C4-2B (cell line): ENCODE results near the gene CLIC3.

Experiments
- H3K27ac ChIP-seq: fragments of 450-650 bp; 2 replicates; pipeline ENCODE4 v1.5.1; 2017
- ZFX ChIP-seq: fragments of 450-650 bp; IDR thresholded peaks from 2 replicates; pipeline ENCODE4 v1.6.1; 2017
- TF ChIP-seq, protein P1 (sequence below): fragments of 450-650 bp; conservative IDR thresholded peaks from 2 replicates; pipeline ENCODE4 v1.5.1; 2017; ENCODE audit warnings: mild to moderate bottlenecking

Gene CLIC3

GRCh38 chr9:136970361-136970760 lies 26.0 kb downstream of the CLIC3 start:
- TF ChIP-seq, protein P1, sequence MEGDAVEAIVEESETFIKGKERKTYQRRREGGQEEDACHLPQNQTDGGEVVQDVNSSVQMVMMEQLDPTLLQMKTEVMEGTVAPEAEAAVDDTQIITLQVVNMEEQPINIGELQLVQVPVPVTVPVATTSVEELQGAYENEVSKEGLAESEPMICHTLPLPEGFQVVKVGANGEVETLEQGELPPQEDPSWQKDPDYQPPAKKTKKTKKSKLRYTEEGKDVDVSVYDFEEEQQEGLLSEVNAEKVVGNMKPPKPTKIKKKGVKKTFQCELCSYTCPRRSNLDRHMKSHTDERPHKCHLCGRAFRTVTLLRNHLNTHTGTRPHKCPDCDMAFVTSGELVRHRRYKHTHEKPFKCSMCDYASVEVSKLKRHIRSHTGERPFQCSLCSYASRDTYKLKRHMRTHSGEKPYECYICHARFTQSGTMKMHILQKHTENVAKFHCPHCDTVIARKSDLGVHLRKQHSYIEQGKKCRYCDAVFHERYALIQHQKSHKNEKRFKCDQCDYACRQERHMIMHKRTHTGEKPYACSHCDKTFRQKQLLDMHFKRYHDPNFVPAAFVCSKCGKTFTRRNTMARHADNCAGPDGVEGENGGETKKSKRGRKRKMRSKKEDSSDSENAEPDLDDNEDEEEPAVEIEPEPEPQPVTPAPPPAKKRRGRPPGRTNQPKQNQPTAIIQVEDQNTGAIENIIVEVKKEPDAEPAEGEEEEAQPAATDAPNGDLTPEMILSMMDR = no peak
- TF ChIP-seq ZFX = no peak
- H3K27ac ChIP-seq = no peak overlapping the region

DNA sequence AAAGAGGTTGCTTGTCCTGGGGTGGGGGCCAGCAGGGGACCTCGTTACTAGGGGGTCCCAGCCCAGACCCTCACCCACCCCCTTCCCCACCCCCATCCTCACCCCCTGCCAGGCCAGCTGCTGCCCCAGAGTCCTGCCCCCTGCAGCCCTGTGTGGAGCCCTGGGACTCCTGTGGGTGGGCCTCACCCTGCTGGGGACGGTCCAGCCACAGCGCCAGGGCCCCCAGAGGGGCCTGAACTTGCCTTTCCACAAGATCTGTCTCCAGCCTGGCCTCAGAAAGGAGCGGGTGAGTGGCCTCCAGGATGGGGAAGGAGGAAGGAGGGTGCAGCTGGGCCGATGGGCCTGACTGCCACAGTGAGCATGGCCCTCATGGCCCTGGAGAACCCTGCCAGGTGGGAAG lies 26.6 kb downstream of the CLIC3 start:
- no peak overlapping the region for H3K27ac ChIP-seq
- TF ChIP-seq ZFX = no peak
- TF ChIP-seq, protein P1 = no peak

DNA sequence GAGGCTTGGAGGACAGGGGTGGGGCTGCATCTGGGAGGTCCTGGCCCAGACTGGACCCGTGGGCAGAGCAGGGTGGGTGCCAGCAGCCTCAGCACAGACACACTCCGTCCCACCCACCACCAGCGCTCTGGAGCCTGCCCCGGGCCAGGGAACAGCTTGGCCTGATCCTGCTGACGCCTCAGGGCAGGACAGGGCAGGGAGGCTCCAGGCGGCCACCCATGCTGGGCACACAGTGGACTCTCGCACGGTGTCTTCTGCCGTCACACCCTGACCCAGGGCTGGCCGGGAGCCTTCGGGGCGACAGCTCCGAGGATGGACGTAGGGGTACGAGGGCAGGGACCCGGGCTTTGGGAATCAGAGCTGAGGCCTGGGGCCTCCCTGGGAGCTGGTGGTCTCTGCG lies 27.2 kb downstream of the CLIC3 start:
- no peak for TF ChIP-seq ZFX
- TF ChIP-seq, protein P1 = no peak

GRCh38 chr9:136968333-136969127 lies 27.8 kb downstream of the CLIC3 start:
- no peak overlapping the region for H3K27ac ChIP-seq
- TF ChIP-seq, protein P1 = no peak
- no peak for TF ChIP-seq ZFX

More for the DNA sequence above, 27.2 kb downstream of the CLIC3 start:
- H3K27ac ChIP-seq = no peak overlapping the region

DNA sequence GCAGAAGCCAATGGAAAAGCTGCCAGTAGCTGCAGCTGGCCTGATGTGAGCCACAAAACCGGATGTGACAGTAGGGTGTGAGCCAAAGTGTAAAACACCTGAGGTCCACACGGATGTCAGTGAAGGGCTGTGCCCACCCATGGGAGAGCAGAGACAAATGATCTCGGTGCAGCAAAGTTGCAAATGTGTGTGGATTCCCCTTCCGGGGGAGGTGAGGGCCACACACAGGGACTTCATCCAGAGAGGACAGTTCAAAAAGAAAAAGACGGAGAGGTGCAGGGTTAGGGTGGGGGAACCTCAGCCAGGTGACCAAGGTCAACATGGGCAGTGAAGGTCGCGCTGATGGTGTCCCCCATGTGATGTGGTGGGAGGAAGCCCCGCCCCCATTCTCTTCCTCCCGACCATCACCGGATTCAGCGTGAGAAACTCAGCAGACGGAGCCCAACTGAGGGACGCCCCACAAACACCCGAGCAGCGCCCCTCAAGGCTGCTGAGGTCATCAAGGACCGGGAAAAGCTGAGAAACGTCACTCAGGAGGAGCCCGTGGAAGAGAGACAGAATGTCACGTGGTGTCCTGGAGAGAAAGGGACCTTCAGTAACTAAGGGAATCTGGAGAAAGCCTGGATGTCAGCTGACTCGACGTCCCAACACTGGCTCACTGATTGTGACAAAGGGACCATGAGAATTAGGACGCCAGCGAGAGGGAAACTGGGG lies 30.4 kb downstream of the CLIC3 start:
- no peak overlapping the region for H3K27ac ChIP-seq
- no peak for TF ChIP-seq ZFX
- TF ChIP-seq, protein P1 = no peak

DNA sequence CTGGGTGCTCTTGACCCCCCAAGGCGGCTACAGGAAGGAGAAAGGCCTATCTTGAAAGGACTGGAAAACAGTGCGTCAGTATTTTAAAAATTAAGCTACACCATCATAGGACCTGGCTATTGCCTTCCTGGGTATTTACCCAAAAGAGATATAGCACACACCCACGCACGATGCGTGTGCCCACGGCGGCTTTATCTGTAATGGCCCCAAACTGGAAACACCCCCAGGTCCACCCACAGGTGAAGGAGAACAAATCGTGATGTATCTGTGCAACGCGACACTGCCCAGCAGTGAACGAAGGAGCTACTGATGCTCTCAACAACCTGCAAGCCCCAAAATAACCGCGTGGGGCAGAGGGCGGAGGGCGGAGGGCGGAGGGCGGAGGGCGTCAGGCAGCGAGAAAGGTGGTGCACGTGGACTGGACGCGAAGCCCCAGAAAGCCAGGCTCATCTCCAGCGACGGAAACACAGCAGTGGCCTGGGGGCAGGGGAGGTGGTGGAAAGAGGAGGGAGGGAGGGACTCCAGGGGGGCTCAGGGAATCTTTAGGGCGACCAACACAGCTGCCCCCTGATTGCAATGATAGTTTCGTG lies 31.4 kb downstream of the CLIC3 start:
- H3K27ac ChIP-seq = no peak overlapping the region
- TF ChIP-seq ZFX = no peak
- TF ChIP-seq, protein P1 = no peak

- no peak overlapping the region for H3K27ac ChIP-seq
- TF ChIP-seq ZFX = no peak
- TF ChIP-seq, protein P1 = no peak
Measured at GRCh38 chr9:136964171-136964689, 32.1 kb downstream of the CLIC3 start.
